Fibroblast of the conjunctiva (primary cell): ENCODE measurements around the gene PCDHAC1.
"Not testable (repeated sequence)": the region's sequence is repeated elsewhere in the genome, so short reads cannot be mapped to it uniquely, and the experiment has no call there.

Experiments used
- DNase-seq: peaks from one replicate; pipeline ENCODE4 v3.0.0-alpha.2; 2010; ENCODE audit warnings: low read depth

PCDHAC1 gene, protein sequence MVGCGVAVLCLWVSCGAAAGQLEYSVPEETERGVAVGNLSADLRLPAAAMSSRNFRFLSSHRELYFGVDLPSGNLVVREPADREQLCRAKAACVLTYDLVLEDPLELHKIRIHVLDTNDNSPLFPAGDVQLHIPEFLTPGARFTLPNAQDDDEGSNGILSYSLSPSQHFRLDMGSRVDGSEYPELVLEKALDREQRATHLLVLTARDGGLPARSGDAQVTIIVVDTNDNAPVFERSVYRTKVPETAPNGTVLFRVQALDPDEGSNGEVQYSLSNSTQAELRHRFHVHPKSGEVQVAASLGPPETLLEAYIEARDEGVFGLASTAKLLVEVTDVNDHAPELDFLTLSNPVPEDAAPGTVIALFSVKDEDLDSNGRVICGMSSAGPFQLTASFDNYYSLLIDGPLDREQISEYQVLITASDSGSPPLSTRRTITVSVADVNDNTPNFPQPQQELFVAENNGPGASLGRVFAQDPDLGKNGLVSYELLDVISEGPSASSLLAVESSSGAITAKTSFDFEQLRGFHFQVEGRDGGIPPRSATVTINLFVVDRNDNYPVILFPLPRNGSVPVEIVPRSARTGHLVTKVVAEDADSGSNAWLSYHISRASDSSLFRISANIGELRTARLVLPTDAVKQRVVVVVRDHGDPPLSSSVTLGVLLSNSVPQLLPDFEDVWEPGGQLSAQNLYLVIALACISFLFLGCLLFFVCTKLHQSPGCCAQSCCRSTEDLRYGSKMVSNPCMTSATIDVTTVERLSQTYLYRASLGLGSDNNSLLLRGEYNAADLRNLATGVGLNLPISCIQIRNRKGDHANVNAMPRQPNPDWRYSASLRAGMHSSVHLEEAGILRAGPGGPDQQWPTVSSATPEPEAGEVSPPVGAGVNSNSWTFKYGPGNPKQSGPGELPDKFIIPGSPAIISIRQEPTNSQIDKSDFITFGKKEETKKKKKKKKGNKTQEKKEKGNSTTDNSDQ

DNA sequence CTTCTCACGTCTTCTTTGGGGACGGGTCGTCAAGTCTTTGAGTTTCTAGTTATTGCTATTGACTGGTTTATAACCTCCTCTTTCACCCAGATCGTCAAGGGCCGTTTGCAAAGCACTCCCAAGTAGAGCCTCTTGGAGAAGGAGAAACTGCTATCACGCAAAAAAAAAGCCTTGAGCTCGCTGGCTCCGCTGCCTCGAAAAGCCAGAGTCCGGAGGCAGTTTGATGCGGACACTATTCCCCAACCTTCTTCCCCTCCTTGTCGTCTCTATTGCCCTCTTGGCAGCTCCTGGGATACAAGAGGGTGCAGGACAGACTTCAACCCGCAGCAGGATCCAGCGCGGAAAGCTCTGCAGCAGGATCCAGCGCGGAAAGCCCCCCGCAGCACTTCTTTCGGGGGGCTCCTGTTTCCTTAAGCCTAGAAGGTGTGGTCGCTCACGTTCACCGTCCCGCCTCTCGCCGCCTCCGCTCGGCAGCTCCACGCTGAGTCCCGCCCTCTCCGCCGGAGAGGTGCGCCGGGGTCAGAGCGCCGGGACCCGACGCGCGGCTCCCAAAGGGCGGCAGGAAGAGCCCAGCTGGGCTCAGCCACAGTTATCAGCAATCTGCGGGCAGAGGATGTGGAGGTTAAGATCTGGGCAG is at the start of gene PCDHAC1:
Gene PCDHAC1, plus strand, starts transcription at position 494 of the 637 bp plus-strand sequence. CDS start 594 bp downstream, outside the sequence.
- no peak for DNase-seq

DNA sequence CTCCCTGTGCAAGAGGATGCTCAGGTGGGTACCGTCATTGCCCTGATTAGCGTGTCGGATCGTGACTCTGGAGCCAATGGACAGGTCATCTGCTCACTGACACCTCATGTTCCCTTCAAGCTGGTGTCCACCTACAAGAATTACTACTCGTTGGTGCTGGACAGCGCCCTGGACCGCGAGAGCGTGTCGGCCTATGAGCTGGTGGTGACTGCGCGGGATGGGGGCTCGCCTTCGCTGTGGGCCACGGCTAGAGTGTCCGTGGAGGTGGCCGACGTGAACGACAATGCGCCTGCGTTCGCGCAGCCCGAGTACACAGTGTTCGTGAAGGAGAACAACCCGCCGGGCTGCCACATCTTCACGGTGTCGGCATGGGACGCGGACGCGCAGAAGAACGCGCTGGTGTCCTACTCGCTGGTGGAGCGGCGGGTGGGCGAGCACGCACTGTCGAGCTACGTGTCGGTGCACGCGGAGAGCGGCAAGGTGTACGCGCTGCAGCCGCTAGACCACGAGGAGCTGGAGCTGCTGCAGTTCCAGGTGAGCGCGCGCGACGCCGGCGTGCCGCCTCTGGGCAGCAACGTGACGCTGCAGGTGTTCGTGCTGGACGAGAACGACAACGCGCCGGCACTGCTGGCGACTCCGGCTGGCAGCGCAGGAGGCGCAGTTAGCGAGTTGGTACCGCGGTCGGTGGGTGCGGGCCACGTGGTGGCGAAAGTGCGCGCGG is 49.4 kb upstream of the PCDHAC1 start:
- not testable (repeated sequence) for DNase-seq

DNA sequence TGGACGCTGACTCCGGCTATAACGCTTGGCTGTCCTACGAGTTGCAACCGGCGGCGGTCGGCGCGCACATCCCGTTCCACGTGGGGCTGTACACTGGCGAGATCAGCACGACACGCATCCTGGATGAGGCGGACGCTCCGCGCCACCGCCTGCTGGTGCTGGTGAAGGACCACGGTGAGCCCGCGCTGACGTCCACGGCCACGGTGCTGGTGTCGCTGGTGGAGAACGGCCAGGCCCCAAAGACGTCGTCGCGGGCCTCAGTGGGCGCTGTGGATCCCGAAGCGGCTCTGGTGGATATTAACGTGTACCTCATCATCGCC is 48.9 kb upstream of the PCDHAC1 start:
- no peak for DNase-seq

DNA sequence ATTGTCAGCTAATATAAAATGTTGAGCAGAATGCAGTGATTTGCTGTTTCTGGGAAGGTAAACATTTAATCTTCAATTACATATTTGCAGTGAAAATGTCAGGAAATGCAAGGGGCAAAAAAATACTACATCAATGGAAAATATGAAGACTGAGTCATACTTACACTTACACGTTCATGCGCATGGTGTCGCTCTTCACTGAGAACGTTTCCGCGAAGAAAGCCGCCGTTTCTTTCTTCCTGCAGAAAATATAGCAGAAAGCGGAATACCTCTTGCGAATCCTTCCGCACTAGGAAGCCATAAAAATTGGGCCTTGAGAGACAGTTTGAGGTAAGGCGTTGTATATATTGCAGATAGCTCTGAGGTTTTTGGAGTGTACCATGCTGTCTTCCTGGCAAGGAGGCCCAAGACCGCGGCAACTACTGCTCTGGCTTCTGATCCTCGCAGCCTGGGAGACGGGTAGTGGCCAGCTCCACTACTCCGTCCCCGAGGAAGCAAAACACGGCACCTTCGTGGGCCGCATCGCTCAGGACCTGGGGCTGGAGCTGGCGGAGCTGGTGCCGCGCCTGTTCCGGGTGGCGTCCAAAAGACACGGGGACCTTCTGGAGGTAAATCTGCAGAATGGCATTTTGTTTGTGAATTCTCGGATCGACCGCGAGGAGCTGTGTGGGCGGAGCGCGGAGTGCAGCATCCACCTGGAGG is 44.1 kb upstream of the PCDHAC1 start, which contains the start of gene PCDHA13:
Gene PCDHA13, plus strand, starts transcription at position 236 of the 702 bp plus-strand sequence. Its CDS starts 145 bp downstream, at position 381.
- no peak for DNase-seq

DNA sequence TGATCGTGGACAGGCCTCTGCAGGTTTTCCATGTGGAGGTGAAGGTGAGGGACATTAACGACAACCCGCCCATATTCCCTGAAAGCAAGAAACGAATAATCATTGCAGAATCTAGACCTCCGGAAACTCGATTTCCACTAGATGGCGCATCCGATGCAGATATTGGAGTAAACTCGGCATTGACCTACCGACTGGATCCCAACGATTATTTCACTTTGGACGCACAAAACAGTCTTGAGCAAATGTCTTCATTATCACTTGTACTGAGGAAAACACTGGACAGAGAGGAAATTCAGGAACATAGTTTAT is 43.6 kb upstream of the PCDHAC1 start:
- no peak for DNase-seq

DNA sequence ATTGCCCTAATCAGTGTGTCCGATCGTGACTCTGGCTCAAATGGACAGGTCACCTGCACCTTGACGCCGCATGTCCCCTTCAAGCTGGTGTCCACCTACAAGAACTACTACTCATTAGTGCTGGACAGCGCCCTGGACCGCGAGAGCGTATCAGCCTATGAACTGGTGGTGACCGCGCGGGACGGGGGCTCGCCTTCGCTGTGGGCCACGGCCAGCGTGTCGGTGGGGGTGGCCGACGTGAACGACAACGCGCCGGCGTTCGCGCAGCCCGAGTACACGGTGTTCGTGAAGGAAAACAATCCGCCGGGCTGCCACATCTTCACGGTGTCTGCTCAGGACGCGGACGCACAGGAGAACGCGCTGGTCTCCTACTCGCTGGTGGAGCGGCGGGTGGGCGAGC is 42.7 kb upstream of the PCDHAC1 start:
- DNase-seq = no peak

DNA sequence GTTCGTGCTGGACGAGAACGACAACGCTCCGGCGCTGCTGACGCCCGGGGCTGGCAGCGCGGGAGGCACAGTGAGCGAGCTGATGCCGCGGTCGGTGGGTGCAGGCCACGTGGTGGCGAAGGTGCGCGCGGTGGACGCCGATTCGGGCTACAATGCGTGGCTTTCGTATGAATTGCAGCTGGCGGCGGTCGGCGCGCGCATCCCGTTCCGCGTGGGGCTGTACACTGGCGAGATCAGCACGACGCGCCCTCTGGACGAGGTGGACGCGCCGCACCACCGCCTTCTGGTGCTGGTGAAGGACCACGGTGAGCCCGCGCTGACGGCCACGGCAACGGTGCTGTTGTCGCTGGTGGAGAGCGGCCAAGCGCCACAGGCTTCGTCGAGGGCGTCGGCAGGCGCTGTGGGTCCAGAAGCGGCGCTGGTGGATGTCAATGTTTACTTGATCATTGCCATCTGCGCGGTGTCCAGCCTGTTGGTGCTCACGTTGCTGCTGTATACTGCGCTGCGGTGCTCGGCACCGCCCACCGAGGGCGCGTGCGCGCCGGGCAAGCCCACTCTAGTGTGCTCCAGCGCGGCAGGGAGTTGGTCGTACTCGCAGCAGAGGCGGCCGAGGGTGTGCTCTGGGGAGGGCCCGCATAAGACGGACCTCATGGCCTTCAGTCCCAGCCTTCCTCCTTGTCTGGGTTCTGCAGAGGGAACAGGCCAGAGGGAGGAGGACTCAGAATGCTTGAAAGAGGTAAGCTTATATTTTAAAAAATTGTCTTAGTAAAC is 42.0 kb upstream of the PCDHAC1 start:
- no peak for DNase-seq

DNA sequence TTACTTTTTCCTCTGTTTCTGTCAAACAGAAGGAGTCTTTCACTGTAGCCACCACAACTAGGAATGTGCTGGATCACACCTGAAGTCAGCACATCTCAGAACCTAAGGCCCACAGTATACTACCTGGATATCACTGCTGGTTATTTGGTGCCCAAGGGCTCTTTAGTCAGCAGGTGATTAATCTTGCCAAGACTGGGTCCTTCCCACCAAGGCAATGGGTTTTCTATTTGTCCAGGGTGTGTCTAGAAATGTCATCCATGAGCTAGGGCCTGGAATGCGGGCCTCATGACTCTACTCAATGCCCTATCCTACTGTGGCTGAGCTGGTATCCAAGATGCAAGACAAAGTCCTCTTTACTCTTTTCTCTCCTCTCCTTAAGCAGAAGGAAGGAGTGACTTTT is 9.8 kb upstream of the PCDHAC1 start:
- no peak for DNase-seq

DNA sequence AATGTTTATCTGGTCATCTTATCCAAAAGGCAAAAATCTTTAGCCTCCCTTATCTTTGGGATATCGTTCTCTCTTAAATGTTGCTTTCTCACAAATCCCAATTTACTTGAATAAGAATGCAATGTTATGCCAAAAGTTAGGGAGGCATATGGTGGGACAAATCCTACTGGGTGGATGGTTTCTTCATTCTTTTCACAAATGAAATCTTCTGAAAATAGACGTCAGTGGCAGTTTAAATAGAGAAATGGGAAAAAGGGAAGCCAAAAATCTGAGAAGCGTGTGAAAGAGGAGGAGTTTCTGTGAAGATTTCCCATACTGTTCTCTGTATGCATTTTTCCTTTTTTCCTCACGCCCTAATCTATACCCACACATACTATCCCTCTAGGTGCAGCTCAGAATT is 2.5 kb upstream of the PCDHAC1 start:
- DNase-seq = no peak

DNA sequence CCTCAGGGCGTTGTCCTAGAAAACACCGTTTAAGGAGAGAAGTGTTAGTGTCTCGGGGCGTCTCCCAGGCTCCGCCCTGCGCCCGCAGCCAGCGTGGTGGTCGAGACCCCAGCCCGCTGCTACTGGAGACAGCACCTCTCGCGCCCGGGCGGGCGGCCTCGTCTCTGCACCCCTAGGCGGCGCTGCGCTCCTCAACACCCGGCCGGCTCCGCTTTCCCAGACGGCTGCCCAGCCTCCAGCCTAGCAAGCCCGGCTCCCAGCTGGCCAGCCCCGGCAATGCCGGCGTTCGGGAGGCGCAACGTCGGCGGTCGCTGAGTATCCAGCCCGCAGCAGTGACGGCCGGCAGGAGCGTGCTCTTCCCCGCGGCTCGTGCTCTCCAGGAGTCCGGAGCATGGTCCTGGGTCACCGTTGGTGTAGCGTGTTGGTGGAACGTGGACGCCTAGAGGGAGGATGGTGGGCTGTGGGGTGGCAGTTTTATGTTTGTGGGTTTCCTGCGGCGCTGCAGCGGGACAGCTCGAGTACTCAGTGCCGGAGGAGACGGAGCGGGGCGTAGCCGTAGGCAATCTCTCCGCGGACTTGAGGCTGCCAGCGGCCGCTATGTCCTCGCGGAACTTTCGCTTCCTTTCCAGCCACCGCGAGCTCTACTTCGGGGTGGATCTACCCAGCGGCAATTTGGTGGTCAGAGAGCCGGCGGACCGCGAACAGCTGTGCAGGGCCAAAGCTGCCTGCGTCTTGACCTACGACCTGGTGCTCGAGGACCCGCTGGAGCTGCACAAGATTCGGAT is 536 bp downstream of the PCDHAC1 start:
- DNase-seq = peak; percentile 13

DNA sequence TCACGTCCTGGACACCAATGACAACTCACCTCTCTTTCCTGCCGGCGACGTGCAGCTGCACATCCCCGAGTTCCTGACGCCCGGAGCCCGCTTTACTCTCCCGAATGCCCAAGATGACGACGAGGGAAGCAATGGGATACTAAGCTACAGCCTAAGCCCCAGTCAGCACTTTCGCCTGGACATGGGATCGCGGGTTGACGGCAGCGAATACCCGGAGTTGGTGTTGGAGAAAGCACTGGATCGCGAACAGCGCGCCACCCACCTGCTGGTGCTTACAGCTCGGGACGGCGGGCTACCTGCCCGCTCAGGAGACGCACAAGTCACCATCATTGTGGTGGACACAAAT is 1.1 kb downstream of the PCDHAC1 start:
- DNase-seq = no peak

DNA sequence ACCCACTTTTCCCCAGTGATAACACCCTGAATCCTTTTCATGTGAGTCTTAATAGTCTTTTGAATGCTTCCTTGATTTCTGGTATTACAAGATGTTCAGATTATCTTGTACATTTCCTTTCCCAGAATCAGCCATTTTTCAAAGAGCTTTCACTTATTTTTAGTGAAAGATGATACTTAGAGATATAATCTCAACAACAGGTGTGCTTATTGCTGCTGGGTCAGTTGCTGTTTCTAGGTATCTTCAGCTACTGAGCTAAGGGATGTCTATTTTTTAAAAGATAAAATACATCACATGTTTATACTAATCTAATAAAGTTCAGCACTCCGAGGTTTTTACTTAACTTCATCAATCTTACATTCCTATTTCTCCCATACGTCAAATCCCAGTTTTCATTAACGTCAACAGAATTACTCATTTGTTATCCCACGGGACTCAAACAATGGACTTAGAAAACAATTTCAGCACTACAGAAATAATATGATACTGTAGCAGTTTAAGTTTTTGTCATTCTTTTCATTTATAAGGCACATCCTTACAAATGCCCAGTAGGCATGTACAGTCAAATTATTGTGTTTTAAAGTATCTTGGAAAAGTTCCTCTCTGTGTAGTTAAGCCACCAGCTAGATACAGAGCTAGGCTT is 9.0 kb downstream of the PCDHAC1 start:
- DNase-seq = no peak

DNA sequence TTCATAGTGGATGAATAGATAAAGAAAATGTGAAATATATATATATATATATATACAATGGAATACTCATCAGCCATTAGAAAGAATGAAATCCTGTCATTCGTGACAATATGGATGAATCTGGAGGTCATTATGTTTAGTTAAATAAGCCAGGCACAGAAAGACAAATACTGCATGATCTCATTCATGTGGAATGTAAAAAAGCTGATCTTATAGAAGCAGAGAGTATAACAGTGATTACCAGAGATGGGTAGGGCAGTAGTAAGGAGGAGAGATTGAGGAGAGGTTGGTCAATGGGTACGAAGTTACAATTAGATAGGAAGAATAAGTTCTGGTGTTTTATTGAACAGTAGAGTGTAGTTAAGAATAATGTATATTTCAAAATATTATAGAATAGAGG is 20.5 kb downstream of the PCDHAC1 start:
- DNase-seq = no peak

DNA sequence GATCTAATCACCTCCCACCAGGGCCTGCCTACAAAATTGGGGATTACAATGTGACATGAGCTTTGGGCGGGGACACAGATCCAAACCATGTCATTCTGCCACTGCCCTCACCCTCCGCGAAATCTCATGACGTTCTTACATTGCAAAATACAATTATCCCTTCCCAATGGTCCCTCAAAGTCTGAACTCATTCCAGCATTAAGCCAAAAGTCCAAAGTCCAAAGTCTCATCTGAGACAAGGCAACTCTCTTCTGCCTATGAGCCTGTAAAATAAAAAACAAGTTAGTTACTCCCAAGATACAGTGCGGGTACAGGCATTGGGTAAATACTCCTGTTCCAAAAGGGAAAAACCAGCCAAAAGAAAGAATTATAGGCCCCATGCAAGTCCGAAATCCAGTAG is 25.5 kb downstream of the PCDHAC1 start:
- DNase-seq = no peak

DNA sequence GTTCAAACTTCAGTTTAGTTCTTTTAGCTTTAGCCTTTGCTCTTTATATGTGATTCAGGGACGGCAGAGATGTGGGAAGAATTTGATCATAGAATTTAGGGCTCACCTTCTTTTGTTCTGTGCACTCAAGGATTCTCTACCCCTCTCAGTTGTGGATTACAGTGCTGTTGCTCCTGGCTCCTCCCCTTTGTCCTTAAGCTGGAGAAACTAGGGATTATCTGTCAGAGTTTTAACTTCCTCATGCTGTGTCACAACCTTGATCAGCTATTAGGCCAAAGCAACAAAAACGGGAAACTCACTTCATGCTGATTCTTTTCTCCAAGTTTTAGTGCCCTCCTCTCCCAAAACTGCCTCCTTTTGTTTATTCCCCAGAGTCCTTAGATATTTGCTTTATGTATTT is 27.1 kb downstream of the PCDHAC1 start:
- DNase-seq = no peak

DNA sequence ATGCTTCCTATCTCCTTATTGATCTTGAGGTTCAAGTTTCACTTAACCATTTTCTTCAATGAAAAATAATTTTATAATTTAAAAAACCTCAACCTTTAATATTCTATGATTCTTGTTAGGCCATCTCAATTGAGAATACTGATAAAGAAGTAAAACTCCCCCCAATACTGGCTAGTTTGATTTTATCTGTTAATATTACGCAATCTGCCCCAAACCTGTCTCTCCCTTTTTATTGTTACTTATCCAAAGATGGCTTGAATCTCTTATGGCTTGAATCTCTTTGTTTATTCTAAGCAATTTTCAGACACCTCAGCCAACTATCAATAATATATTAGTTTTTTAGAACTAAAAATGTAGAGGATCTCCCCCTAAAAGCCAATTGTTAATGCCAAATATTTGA is 36.1 kb downstream of the PCDHAC1 start:
- DNase-seq = no peak

DNA sequence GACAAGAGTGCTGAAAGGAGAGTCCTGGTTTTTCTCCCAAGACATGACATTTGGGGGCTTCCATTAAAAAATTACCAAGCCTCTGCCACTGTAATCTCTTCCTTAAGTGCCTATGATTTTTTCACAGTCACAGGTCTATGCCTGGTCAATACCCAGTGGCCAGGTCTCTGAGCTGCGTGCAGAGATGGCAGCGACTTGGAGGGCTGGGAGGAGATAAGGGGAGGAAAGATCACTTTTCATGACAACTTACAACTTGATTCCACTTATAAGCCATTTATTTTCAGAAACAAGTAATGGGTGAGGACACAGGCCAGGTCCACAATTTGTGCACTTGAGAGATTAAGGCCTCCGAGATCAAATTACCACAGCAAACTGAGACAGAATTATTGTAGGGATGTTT is 38.3 kb downstream of the PCDHAC1 start:
- DNase-seq = no peak

DNA sequence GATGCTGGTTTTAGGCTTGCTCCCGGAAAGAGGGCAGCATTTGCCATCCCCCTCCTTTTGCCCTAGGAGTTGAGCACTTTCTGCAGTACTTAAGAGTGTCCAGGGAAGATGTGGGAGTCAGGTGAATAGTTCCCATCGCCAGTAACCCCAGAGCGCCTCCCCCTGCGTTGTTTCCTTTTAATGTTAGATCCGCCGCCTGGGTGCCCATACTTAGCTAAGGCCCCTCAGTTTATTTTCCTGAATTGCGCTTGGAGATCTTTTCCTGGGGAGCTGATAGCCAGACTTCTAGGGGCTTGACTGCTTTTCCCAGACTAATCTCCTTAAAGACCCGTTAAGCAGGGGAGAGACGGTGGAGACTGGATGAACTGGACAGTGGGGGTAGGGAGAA is 39.8 kb downstream of the PCDHAC1 start:
- no peak for DNase-seq
